Suprapubic skin (tissue), 4 donors: ENCODE data around the gene HAUS5.

Source experiments
- EP300 ChIP-seq: sonication (generic); formaldehyde crosslinking; IDR thresholded peaks from one replicate; pipeline ENCODE4 v1.6.1; 2017; ENCODE audit warnings: antibody characterized with exemption
- POLR2A ChIP-seq, 2 donors: fragments of 450-650 bp; IDR thresholded peaks; one replicate each; pipeline ENCODE4 v1.6.1; 2017; ENCODE audit warnings: antibody characterized with exemption in 2 of 2, mild to moderate bottlenecking in 2 of 2, moderate library complexity in 2 of 2
- POLR2AphosphoS5 ChIP-seq, 3 donors: sonication (generic); formaldehyde crosslinking; IDR thresholded peaks; one replicate each; pipeline ENCODE4 v1.6.1; 2017; ENCODE audit warnings: antibody characterized with exemption in 3 of 3
- TF ChIP-seq, protein P1 (sequence below), 2 donors: fragments of 200-600 bp in 1 of 2; fragments of 450-650 bp in 1 of 2; sonication (generic) in 1 of 2; IDR thresholded peaks; one replicate each; pipeline ENCODE4 v1.5.1; 2016 to 2019; ENCODE audit warnings: antibody characterized with exemption in 2 of 2, mild to moderate bottlenecking in 1 of 2, moderate library complexity in 1 of 2

DNA sequence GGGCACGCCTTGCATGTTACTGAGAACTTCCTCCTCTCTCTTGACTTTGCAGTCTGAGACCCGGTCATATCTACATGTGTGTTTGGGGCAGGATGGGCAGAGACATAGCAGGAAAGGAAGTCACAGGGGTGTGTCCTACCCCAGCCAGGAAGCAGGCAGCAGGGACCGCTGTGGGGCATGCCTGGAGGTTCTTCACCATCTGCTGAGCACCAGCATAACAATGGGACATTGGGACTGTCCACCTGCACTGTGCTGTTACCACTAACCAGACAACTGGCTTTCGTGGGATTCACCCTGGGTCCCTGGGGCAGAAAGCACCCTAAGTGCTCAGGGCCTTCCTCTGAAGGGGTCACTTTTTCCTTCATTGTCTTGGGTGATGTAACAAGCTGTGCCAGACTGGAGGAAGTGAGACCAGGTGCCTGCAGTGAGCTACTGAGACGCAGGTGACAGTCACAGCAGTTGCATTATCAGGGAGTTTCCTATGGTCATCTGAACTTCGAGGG is 2.6 kb upstream of the HAUS5 start:
- TF ChIP-seq POLR2A (IDR thresholded peaks at IDR 0.05) (no peak), POLR2AphosphoS5 (IDR thresholded peaks at IDR 0.05) (no peak), EP300 (no peak)
- TF ChIP-seq, protein P1, sequence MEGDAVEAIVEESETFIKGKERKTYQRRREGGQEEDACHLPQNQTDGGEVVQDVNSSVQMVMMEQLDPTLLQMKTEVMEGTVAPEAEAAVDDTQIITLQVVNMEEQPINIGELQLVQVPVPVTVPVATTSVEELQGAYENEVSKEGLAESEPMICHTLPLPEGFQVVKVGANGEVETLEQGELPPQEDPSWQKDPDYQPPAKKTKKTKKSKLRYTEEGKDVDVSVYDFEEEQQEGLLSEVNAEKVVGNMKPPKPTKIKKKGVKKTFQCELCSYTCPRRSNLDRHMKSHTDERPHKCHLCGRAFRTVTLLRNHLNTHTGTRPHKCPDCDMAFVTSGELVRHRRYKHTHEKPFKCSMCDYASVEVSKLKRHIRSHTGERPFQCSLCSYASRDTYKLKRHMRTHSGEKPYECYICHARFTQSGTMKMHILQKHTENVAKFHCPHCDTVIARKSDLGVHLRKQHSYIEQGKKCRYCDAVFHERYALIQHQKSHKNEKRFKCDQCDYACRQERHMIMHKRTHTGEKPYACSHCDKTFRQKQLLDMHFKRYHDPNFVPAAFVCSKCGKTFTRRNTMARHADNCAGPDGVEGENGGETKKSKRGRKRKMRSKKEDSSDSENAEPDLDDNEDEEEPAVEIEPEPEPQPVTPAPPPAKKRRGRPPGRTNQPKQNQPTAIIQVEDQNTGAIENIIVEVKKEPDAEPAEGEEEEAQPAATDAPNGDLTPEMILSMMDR (IDR thresholded peaks at IDR 0.05) = no peak
